GM19452 (cell line): ENCODE results near the gene CDH12.
"Not testable (repeated sequence)": the region's sequence is repeated elsewhere in the genome, so short reads cannot be mapped to it uniquely, and the experiment has no call there.

Experiments used
- ATAC-seq: cut with Tn5 transposase; IDR thresholded peaks from one replicate; pipeline ENCODE4 v1.9.1; 2021; ENCODE audit not compliant: unreplicated experiment

CDH12 gene

DNA sequence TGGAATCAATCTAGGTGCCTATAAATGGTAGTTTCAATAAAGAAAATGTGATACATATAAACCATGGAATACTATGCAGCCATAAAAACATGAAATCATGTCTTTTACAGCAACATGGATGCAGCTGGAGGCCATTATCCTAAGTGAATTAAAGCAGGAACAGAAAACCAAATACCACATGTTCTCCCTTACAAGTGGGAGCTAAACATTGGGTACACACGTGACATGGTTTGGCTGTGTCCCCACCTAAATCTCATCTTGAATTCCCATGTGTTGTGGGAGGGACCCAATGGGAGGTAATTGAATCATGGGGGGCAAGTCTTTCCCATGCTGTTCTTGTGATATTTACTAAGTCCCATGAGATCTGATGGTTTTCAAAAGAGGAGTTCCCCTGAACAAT, 78.9 kb downstream of the CDH12 start:
- not testable (repeated sequence) for ATAC-seq

DNA sequence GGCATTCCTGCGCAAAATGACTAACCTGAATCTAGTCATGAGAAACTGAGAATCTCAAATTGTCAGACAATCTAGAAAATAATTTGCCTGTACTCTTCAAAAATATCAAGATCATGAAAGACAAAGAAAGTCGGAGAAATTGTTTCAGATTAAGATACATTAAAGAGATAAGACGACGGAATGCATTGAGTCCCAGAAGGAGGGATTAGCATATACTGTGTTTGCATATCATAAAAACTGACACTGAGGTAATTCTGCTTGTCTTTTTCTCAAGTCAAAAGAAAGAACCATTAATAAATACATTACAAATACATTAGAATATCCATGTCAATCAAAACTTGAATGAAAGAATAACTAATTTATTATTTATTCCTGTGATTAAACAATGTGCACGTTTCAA, 88.4 kb downstream of the CDH12 start:
- ATAC-seq = no peak

DNA sequence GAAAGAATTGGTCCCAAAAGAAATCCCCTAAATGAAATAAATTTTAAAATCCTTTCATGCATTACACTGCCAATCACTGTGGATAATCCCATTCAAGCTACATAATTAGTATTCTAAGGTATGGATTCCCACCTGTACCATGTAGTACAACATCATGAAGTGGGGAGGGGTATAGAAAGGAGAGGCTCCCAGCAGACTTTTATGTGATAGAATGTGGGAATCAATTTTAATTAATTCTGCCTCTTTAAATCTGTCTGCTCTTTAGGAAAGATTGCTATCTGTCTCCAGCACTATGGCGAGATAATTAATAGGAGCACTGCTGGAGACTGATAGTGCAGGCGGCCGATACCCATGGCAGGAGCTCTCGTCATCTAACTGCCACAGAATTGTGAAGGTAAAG, 95.4 kb downstream of the CDH12 start:
- no peak for ATAC-seq

DNA sequence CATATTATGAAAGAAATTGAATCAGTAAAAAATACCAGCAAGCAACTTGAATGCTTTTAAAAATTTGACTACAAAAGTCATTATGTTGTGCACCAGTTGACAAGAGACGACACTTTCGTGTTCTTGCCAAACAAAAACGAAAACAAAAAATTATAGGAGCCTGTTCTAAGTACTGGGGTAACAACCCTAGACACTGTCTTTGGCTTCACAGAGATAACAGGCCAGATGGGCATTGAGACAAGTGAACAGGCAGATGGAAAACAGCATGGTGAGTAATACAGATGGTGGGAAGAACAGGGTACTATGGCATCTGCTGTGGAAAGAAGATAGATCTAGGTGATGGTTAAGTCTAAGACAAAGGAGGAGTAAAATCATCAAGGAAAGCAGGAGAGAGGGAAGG, 99.0 kb downstream of the CDH12 start:
- no peak for ATAC-seq

DNA sequence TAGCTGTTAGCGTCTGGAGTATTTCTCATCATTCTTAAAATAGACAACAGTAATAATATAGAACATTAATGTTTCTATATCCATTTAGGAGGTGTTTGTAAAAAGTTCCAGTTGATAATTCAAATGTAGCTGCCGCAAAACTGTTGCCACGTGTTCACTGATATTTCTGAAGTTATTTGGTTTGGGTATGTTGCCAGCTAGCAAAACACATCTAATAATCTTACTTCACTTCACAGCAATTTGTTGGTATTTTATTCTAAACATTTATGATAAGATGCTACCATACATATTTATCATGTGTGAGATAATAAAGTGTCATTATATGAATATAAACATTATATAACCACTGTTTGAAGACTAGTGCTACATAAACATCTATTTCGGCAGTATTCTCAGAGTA, 101.6 kb downstream of the CDH12 start:
- ATAC-seq = no peak

DNA sequence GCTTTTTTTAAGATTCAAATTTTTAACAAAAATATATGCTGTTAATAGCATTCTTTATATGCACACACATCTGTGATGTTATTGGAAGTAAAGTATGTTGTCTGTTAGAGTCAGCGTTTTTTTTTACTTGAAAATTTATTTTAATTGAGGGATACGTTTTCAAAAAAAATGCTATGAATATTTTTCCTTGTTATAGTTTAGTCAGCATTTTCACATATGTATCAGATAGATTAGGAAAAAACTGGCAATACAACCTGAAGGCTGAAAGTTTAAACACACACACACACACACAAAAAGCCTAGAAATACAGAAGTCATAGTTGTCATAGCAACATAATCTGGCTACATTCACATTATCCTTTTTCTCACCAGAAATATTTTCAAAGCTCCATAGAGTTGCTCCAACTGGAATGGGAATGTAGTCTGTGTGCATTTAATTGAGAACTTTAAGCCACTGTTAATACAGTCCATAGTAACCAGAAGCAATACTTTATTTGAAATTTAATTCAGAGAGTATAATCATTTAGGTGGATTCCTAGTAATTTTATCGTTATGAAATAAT, 116.6 kb downstream of the CDH12 start:
- no peak for ATAC-seq

DNA sequence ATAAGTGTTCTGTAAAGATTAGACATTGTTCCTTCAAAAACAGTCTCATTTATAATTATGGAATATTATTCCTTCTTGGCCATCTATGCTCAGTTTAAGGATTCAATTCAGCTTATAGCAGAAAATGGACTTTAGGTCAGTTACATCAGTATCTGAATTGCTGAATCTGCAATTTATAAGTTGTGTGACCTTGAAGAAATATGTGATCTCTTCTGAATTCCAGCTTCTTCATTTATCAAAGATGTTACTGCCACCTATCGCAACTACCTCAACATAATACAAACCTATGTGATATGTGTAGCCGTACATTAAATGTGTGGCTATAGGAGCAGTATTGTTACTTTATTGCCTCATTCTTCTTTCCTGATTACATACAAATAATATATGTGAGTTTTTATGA, 118.2 kb downstream of the CDH12 start:
- no peak for ATAC-seq

DNA sequence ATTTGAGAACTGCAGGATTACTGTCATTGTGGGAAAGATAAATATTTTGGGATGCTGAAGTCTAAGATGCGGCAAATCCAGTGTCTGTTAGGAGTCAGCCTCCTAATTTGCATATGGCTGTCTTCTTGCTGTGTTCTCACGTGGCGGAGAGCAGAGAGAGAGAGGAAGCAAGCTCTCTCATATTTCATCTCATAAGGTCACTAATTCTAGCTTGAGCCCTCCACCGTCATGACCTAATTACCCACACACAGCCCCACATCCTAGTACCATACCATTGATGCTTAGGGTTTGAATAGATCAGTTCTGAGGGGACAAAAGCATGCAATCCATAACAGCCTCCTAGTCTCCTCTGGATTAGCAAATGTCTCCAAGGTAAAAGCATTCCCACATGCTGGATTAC, 124.5 kb downstream of the CDH12 start:
- no peak for ATAC-seq

DNA sequence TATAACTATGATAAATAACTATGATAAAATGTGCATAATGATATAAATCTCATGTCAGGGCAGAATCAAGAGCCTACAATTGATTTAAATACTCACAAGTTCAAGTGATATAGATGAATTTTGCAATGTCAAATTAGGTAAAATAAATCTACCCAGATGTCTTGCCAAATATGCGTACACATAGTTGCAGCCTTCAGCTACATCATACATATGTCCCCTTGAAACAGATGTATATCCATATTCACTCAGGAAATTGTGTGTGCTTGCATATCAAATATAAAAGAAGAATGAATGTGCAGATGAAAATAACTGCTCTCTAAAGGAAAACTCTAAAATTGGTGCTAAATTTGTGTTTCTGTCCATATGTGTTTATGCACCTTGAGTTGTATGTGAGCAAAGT, 130.7 kb downstream of the CDH12 start:
- ATAC-seq = no peak

DNA sequence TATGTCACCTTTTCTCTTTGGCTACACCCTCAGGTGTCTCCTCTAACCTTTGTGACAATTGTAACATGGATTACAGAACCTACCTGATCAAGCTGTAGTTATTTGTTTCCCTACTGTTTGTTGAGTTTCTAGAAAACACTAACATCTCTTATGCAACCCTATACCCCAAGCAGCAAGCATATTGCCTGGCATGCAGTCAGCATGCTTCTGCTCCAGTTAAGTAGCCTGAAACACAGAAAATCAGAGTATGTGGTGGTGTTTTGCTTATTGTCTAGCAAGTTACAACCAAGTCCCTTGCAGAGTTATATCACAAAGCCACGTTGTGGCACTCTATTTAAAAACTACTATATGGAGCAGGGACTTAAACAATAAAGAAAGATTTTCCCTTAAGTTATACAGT, 131.1 kb downstream of the CDH12 start:
- no peak for ATAC-seq

DNA sequence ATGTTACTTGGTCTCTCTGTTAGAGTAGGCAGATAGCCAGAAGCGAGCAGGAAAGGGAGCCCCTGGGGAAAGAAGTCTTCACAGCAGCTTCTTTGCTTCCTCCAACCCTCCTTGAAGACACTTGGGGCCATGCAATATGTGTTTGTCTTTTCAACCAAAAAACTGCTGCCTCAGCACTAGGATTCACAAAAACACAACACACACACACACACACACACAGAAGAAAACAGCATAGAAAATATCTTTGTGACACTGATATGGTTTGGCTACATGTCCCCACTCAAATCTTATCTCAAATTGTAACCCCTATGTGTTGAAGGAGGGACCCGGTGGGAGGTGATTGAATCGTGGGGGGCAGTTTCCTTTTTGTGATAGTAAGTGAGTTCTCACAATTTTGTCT, 133.3 kb downstream of the CDH12 start:
- ATAC-seq = no peak

DNA sequence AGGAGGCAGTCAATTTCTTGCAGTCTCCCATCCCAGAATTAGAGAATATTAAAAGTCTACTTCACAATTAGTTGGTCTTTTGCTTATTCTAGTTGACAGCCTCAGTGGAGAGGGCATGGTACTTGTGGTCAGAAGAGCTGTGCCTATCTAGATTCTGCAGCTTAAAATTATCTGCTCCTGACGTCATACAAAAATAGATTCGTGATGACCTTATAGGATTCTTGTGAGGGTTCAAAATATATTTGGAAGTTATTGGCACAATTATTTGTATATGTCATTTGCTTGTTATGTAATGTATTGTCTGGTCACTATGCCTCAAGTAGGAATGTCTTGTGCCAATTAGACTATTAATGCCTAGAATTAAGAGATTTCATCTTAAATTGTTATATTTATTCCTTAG, 142.5 kb downstream of the CDH12 start:
- no peak for ATAC-seq

DNA sequence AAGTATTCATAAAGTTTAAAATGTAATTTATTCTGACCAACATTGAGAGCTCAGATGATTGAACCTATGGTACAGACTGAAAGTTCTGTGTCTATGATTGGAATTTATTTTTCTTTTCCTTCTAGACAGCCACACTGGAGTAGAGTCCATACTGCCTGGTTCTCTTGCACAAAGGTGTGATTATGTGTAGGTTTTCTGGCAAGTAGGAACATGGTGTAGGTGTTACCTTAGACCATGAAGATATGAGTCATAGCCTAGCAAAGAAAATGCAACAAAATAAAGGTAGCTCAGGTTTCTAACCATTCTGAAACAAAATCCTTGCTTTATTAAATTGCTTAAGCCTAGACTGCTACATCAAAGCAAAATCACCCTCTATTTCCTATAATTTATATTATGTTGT, 143.4 kb downstream of the CDH12 start:
- no peak for ATAC-seq

DNA sequence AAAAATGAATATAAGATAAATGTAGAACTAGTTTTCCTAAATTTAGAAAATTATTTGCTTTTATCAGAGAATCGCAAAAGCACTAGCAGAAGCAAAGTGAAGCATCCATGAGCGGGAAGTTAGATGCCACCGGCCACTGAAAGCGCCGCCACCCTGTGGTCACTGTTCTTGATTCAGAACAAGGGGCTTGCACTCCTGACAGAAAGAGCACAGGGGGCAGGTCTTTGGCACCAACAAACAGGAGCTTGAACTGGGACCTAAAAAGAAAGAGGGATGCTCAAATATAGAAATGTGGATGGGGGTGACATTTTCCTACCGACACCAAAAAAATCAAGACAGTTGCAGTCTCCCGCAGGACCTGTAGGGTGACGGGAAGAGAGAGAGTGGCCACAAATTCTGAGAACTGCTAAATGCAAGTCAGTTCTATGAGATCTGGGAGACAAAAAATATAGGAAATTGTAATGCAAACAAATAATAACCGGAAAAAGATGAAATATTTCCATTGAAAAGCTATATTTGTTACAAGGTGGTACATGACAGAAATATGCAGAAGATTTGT, 144.3 kb downstream of the CDH12 start:
- ATAC-seq = no peak

DNA sequence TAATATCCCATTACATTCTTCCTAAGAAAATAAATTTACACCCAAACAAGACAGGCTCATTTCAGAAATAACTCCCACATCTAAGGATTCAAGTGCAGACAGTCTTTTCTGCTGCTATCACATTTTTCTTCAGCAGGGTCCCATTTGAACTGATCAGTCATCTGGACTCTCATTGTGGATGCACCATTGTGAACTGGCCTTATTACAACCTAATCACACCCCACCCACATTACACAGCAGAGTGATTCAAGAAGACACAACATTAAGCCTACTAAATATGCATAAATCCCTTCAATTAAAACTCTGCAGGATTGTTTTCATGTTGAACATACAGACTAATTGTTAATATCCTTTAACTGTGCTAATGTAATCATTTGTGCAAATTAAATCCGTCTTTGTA, 146.2 kb downstream of the CDH12 start:
- no peak for ATAC-seq

DNA sequence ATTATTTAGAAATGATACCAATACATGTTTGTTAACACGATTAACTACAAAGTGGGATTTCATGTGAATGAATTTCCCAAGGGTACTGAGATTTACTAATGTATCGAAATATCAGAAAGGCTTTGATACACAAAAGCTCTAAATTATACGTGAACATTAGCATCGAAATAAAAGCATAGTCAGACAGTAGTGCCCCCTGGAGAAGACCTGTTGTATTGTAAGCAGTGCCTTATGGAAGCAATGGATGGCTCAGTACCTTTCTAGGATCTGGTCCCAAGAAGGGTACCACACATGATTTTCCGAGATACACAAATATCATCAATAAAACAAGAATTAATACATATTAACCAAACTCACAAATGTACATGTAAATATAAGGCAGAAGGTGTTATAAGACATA, 153.8 kb downstream of the CDH12 start:
- ATAC-seq = no peak

DNA sequence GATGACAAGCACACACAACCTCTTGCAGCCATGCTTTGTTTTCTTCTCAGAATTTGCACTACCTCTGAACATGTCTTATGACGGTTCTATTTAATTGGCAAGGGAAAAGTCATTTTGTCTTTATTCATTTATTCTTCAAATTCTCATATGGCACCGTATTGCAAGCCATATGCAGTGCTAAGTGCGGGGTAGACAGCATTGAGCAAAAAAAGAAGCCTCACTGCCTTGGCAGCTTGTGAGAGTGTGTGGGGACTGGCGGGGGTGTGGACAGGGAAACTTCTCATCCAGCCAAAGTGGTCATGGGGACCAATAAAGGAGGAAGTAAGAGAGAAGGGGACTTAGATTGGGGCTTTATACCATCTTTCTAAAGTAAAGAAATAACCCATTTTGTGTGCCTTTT, 160.0 kb downstream of the CDH12 start:
- no peak for ATAC-seq

DNA sequence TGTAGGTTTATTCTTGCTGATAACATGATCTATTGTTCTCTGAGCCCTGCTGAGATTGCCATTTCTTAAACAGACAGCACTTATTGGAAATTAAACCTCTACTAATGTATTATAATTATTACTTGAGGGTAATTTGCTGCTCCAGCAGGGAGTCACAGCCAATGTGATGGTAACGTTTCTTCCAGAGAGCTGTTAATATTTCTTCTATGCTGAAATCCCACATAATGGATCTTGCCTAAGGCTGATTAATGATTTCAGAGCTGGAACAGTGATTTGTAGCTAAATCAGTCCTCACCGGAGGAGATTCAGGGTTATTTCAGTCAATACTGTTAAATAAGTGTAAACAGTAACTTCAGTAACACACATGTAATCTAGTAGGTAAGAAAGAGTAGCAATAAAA, 170.1 kb downstream of the CDH12 start:
- ATAC-seq = no peak

DNA sequence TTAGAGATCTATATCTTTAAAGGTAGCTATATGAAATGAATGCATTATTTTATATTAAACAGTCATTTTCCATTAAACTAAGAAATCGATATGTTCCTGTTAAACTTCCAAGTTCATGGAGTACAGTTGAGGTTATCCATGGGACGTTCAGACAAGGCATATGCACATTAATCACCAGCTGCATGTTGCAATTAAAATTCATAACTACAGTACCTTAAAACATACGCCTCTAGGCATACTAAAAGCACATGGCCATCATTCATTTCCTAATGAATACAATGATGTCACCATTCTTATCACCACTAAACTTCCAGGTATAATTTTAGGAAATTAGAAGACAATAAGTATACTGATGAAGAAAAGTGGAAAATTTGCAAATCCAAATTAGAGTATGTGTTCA, 174.3 kb downstream of the CDH12 start:
- no peak for ATAC-seq

DNA sequence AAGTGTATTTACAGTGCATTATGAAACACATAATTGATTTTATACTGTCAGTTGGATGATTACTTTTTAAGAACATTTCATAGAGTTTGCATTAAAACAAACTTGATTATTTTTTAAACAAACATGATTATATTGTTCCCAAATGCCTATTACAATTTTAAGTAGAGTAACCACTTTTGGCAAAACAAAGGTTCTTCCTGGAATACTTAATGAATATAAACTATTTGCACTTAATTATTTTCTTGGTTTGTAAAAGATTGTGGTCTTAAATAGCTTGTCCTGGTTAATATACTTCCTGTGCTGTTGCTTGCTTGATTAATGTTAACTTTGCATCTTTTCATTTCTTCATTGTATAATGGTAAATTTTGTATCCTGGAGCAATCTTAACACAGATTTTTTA, 180.0 kb downstream of the CDH12 start:
- no peak for ATAC-seq

DNA sequence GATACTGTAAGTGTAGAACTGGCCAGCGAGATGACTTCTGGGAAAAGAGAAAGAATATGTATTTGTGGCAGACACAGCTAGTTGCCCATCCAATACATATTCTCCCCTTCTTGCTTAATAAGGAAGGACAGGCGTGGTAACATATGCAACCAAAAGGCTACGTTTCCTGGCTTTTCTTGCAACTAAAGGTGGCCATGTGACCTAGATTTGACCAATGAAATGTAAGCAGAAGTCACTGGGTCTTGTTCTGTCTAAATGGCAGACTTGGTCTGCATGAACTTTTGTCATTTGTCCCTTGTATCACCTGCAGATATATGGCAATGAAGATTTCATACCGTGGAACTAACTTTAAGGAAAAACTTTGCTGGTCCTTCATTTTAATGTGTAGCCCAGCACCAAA, 183.8 kb downstream of the CDH12 start:
- no peak for ATAC-seq

DNA sequence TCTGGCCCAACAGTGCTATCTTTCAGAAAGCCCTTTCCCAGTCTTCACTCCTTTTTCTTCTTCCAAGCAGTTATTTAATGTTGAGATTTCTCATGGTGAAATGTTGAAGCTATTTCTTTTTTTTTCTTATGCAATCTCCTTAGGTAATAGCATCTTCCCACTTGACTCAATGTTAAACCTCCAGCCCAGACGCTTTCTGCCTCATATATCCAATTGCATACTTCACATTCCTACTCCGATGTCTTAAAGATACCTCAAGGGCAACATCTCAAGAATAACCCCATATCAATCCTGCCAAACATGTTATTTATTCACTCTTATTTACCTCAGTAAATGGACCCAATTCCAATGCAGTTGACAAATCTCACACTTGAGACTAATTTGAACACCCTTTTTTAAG, 187.3 kb downstream of the CDH12 start:
- no peak for ATAC-seq

DNA sequence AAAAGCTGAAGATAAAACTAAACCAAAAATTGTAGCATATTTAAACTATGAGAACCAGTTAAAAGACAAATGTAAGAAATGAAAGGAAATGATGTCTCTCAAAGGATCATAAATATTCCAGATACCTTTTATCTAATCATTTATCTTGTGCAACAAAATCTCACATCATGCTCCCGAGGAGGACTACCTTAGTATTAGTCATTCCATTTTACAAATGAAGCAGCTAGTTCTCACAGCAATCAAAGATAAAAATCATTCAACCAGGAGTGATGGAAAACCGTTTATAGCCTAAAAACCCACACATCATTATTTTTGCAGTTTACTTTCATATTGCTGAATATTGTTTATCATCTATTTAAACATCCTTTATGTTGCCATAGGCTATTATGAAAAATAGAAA, 190.0 kb downstream of the CDH12 start:
- no peak for ATAC-seq

DNA sequence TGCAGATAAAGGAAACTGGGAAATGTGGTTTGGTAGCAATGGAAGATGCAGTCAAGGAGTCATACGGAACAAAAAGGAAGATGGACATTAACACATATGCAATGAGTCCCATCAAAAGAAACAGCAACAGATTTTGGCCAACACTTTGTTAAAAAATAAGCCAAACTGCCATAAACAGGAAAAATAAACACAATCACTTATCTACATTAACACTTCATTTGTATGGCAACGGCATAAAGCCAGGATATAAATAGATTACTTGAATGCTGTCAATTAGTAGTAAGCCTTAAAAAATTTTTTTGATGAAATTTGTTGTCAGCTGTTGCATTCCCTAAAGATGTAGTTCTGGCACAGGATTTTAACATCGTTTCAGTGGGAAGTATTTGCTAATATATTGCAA, 190.8 kb downstream of the CDH12 start:
- ATAC-seq = no peak
